Measurements from ENCODE around the gene UBFD1. TPM values are rescaled to one million over a fixed set of nuclear protein-coding genes. Genes with fewer than 3 reads are reported as not detected.
A peak's percentile ranks its signal among the peaks of the same experiment; 100 is the strongest.

UBFD1 gene
- total RNA-seq, 1 experiment from 2014 or later: 78.6 TPM

DNA sequence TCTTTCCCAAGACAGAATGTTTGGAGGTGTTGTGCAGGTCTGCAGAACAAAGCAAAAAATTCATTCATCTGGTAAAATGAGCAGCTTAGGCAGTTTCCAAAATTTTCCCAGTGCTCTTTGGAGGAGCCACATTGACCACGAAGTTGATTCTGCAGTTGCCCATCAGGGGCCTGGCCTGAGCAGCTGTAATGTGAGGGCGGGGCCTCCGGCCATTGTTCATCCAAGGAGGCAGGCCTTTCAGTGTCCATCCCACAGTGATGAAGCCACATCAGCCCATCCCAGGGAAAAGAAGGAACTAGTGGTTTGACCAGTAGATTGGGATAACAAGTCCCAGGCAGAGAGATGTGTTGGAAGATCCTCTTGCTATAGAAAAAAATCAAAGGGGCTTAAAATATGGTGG is 10.1 kb downstream of the UBFD1 start:
- Mint-ChIP-seq H3K27ac (ENCODE audit: unreplicated experiment) (no peak overlapping the region), H3K4me1 (ENCODE audit: low read depth, unreplicated experiment) (no peaks in the 10 kb centered on the region), H3K4me3 (ENCODE audit: unreplicated experiment) (no peak overlapping the region), H3K9me3 (ENCODE audit: unreplicated experiment) (no peaks in the 10 kb centered on the region), H3K36me3 (ENCODE audit: insufficient read depth, unreplicated experiment) (peaks cover 62% of the 10 kb centered on the region), H3K27me3 (ENCODE audit: insufficient read depth, unreplicated experiment) (no peaks in the 10 kb centered on the region)
- ChIA-PET CTCF (no interaction called here), POLR2A (no interaction called here)
- Histone ChIP-seq H3K4me1 (no peaks in the 10 kb centered on the region), H3K36me3 (ENCODE audit: control insufficient read depth, insufficient read depth, low read length) (peaks cover 3% of the 10 kb centered on the region), H3K9me3 (no peaks in the 10 kb centered on the region), H3K4me3 (ENCODE audit: low read depth, low read length) (no peak overlapping the region), H3K27me3 (replicated peaks; ENCODE audit: control insufficient read depth, insufficient read depth, low read length) (no peaks in the 10 kb centered on the region; the same call in 1 of the 2 replicates)
- no peak for DNase-seq
- TF ChIP-seq, protein P1, sequence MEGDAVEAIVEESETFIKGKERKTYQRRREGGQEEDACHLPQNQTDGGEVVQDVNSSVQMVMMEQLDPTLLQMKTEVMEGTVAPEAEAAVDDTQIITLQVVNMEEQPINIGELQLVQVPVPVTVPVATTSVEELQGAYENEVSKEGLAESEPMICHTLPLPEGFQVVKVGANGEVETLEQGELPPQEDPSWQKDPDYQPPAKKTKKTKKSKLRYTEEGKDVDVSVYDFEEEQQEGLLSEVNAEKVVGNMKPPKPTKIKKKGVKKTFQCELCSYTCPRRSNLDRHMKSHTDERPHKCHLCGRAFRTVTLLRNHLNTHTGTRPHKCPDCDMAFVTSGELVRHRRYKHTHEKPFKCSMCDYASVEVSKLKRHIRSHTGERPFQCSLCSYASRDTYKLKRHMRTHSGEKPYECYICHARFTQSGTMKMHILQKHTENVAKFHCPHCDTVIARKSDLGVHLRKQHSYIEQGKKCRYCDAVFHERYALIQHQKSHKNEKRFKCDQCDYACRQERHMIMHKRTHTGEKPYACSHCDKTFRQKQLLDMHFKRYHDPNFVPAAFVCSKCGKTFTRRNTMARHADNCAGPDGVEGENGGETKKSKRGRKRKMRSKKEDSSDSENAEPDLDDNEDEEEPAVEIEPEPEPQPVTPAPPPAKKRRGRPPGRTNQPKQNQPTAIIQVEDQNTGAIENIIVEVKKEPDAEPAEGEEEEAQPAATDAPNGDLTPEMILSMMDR (IDR thresholded peaks at IDR 0.05; ENCODE audit: insufficient read depth in 1 of 2, low read depth in 1 of 2, low read length in 1 of 2, severe bottlenecking in 1 of 2, unreplicated experiment in 1 of 2): no peak
- BruUV-seq (replicated peaks): no TSS peak
- intact Hi-C loops (cut with micrococcal nuclease; ENCODE audit: unreplicated experiment): no loop called here

DNA sequence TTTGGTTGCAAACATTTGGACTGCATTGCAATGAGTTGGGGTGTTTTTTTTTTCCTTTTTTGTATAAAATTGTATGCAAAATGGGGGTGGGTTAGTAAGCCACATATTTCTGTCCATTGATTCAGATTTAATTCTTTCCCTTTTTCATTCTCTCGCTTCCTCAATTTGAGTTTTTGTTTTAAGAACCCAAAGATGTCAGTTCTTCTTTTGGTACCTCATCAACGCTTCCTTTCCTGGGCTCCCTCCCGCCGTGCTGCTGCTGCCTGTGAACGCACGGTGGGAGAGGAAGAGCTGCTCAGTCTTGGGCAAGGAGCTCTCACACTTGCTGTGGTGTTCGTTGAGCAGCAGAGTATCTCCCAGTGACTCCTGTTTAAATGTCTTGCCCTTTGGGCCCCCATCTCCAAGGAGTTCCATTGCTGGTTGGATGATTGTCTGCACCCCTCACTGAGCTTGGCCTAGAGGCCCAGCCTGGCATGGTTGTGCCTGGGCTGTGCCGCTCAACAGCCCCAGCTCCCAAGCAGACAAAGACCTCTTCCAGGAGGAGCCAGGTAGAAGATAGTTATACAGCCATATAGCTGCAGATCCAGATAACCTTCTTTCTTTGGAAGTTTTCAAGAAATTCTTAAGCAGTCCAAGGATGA is 13.6 kb downstream of the UBFD1 start:
- no peaks in the 10 kb centered on the region for H3K27me3 Mint-ChIP-seq (ENCODE audit: insufficient read depth, unreplicated experiment)
- ChIA-PET POLR2A (no interaction called here), CTCF (no interaction called here)
- Histone ChIP-seq H3K27me3 (replicated peaks; ENCODE audit: control insufficient read depth, insufficient read depth, low read length) (no peaks in the 10 kb centered on the region), H3K4me1 (no peaks in the 10 kb centered on the region), H3K4me3 (ENCODE audit: low read depth, low read length) (no peak overlapping the region), H3K36me3 (ENCODE audit: control insufficient read depth, insufficient read depth, low read length) (no peaks in the 10 kb centered on the region; the same call in 1 of the 2 replicates), H3K9me3 (no peaks in the 10 kb centered on the region)
- TF ChIP-seq, protein P1 (IDR thresholded peaks at IDR 0.05; ENCODE audit: insufficient read depth in 1 of 2, low read depth in 1 of 2, low read length in 1 of 2, severe bottlenecking in 1 of 2, unreplicated experiment in 1 of 2): no peak
- H3K36me3 Mint-ChIP-seq (ENCODE audit: insufficient read depth, unreplicated experiment): peaks cover 60% of the 10 kb centered on the region
- DNase-seq: no peak
- BruUV-seq (replicated peaks): TSS peak; percentile 3
- no peaks in the 10 kb centered on the region for H3K4me1 Mint-ChIP-seq (ENCODE audit: low read depth, unreplicated experiment)
- H3K9me3 Mint-ChIP-seq (ENCODE audit: unreplicated experiment): no peaks in the 10 kb centered on the region
- H3K27ac Mint-ChIP-seq (ENCODE audit: unreplicated experiment): no peak overlapping the region
- H3K4me3 Mint-ChIP-seq (ENCODE audit: unreplicated experiment): no peak overlapping the region
- intact Hi-C loops (cut with micrococcal nuclease; ENCODE audit: unreplicated experiment): no loop called here

DNA sequence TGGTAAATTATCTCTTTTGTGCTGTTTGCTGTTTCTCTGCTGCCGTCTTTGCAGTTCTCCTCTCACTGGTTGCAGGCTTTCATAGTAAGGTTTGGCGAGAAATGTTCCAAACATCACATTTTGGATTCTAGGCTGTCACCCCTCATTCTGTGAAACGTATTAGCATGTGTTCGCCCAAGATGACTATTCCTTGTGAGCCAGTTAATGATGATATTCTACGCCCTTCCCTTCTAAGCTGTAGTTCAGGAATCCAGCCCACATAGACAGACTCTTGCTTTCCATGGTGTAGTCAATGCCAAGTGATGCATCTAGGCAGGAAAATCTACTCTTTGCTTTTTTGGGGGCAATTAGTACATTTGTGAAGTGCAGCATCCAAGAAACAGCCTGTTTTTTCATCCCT is 14.4 kb downstream of the UBFD1 start:
- TF ChIP-seq, protein P1 (IDR thresholded peaks at IDR 0.05; ENCODE audit: insufficient read depth in 1 of 2, low read depth in 1 of 2, low read length in 1 of 2, severe bottlenecking in 1 of 2, unreplicated experiment in 1 of 2): no peak
- Histone ChIP-seq H3K36me3 (ENCODE audit: control insufficient read depth, insufficient read depth, low read length) (no peaks in the 10 kb centered on the region; the same call in 1 of the 2 replicates), H3K9me3 (no peaks in the 10 kb centered on the region), H3K27me3 (replicated peaks; ENCODE audit: control insufficient read depth, insufficient read depth, low read length) (no peaks in the 10 kb centered on the region), H3K4me3 (ENCODE audit: low read depth, low read length) (no peak overlapping the region), H3K4me1 (no peaks in the 10 kb centered on the region)
- no peak overlapping the region for H3K27ac Mint-ChIP-seq (ENCODE audit: unreplicated experiment)
- DNase-seq: no peak
- peaks cover 58% of the 10 kb centered on the region for H3K36me3 Mint-ChIP-seq (ENCODE audit: insufficient read depth, unreplicated experiment)
- BruUV-seq (replicated peaks): no TSS peak
- ChIA-PET CTCF (no interaction called here), POLR2A (no interaction called here)
- no peak overlapping the region for H3K4me3 Mint-ChIP-seq (ENCODE audit: unreplicated experiment)
- no peaks in the 10 kb centered on the region for H3K27me3 Mint-ChIP-seq (ENCODE audit: insufficient read depth, unreplicated experiment)
- H3K4me1 Mint-ChIP-seq (ENCODE audit: low read depth, unreplicated experiment): no peaks in the 10 kb centered on the region
- no peaks in the 10 kb centered on the region for H3K9me3 Mint-ChIP-seq (ENCODE audit: unreplicated experiment)
- intact Hi-C loops (cut with micrococcal nuclease; ENCODE audit: unreplicated experiment): no loop called here
